PC-9 (cell line): ENCODE results near the gene PTH1R. TPM values are rescaled to one million over a fixed set of nuclear protein-coding genes. Genes with fewer than 3 reads are reported as not detected.

Experiments used
- BruUV-seq: library from RNA; stranded (reverse); fragments of 400-500 nt; replicated peaks from 2 replicates; lab custom pipeline; 2021; lab: Mats Ljungman, UMichigan
- CTCF ChIA-PET: fragments of 300-600 bp; sonication (Branson Sonifier 250); formaldehyde crosslinking; loops from one replicate; lab custom pipeline; 2022; ENCODE audit warnings: antibody characterized with exemption; lab: Charles Lee
- POLR2A ChIA-PET: fragments of 300-600 bp; sonication (Branson Sonifier 250); formaldehyde crosslinking; loops from one replicate; lab custom pipeline; 2022; ENCODE audit warnings: antibody characterized with exemption; ENCODE audit not compliant: unreplicated experiment; lab: Charles Lee
- DNase-seq, 2 experiments: peaks; one replicate each; pipeline versions ENCODE4 v3.0.0 to v3.0.0-alpha.2; 2015 to 2022; ENCODE audit warnings: mixed read lengths in 1 of 2
- H2AFZ ChIP-seq: fragments of 200-600 bp; sonication (generic); 2 replicates; pipeline ENCODE4 v1.8.1; 2017; ENCODE audit warnings: antibody characterized with exemption
- H3F3A ChIP-seq: fragments of 200-600 bp; sonication (generic); 2 replicates; pipeline ENCODE4 v1.8.1; 2017; ENCODE audit warnings: antibody characterized with exemption, mild to moderate bottlenecking, low read depth; ENCODE audit not compliant: insufficient read depth
- H3K27ac ChIP-seq: fragments of 200-600 bp; sonication (generic); 2 replicates; pipeline ENCODE4 v1.6.1; 2016; ENCODE audit warnings: mixed run types
- H3K27me3 ChIP-seq: fragments of 200-600 bp; sonication (generic); 2 replicates; pipeline ENCODE4 v1.6.1; 2016; ENCODE audit warnings: low read depth, mixed run types; ENCODE audit not compliant: insufficient read depth
- H3K36me3 ChIP-seq: fragments of 200-600 bp; sonication (generic); 2 replicates; pipeline ENCODE4 v1.6.1; 2016; ENCODE audit warnings: low read depth, mixed run types
- H3K4me1 ChIP-seq: fragments of 200-600 bp; sonication (generic); replicated peaks from 2 replicates; pipeline ENCODE4 v1.6.1; 2016; ENCODE audit warnings: mixed run types; ENCODE audit not compliant: insufficient read depth
- H3K4me2 ChIP-seq: fragments of 200-600 bp; sonication (generic); 2 replicates; pipeline ENCODE4 v1.6.1; 2017; ENCODE audit warnings: mixed run types
- H3K4me3 ChIP-seq: fragments of 200-600 bp; sonication (generic); 2 replicates; pipeline ENCODE4 v1.6.1; 2016; ENCODE audit warnings: mixed run types
- H3K79me2 ChIP-seq: fragments of 200-600 bp; sonication (generic); 2 replicates; pipeline ENCODE4 v1.6.1; 2017; ENCODE audit warnings: low read depth, mixed run types
- H3K9me2 ChIP-seq: fragments of 200-600 bp; sonication (generic); 2 replicates; pipeline ENCODE4 v1.8.1; 2017; ENCODE audit warnings: mild to moderate bottlenecking; ENCODE audit not compliant: insufficient read depth
- H3K9me3 ChIP-seq: fragments of 200-600 bp; sonication (generic); 2 replicates; pipeline ENCODE4 v1.8.1; 2016; ENCODE audit warnings: low read depth; ENCODE audit not compliant: insufficient read depth
- H4K20me1 ChIP-seq: fragments of 200-600 bp; sonication (generic); 2 replicates; pipeline ENCODE4 v1.8.1; 2017; ENCODE audit not compliant: insufficient read depth
- EZH2 ChIP-seq: fragments of 200-600 bp; sonication (generic); IDR thresholded peaks from 2 replicates; pipeline ENCODE4 v1.8.0; 2017; ENCODE audit warnings: antibody characterized with exemption, low read depth
- intact Hi-C: fragments of 100-400 bp; cut with micrococcal nuclease; formaldehyde crosslinking; loops from one replicate; pipeline ENCODE4 v1.10.0; 2022; ENCODE audit not compliant: unreplicated experiment
- total RNA-seq: library from RNA; stranded (reverse); gene quantifications from 2 replicates; pipeline ENCODE4 v1.2.3, GENCODE V29; 2021
- TF ChIP-seq, protein P1 (sequence below): fragments of 200-600 bp; sonication (generic); conservative IDR thresholded peaks from 2 replicates; pipeline ENCODE4 v1.6.1; 2017; ENCODE audit warnings: mixed run types, antibody characterized with exemption, mild to moderate bottlenecking, moderate library complexity

Gene PTH1R
- total RNA-seq, 1 experiment from 2014 or later = not detected

DNA sequence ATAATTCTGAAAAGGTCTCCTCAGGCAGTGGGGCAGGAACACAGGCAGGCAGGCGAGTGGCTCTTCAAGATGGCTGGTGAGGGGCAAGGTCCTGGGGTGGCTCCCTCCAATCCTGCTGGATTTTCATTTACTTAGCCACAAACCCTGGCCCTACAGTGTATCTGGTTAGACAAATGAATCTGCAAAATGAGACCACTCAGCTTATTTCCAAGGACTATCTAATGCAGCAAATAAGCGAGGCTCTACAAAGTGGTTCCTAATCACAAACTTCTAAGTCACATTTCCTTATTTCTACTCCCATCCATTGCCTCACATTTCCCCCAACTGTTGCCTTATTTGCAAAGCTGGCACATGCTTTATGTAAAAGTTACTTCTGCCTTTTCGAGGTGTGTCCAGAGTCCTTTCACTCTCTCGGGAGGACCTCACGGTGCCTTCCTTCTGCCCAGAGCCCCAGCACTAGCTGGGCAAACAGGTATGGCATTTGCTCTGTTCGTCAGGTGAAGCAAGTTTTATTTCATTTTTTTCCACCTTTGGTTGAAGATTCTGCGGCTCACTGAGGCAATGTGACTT, 58.6 kb downstream of the PTH1R start:
- Histone ChIP-seq H4K20me1 (peaks cover 6% of the 10 kb centered on the region), H3F3A (peaks cover 36% of the 10 kb centered on the region), H2AFZ (no peak overlapping the region), H3K27ac (peak overlapping the region; percentile 20; the same call in 1 of the 2 replicates), H3K9me3 (no peaks in the 10 kb centered on the region), H3K4me3 (no peak overlapping the region), H3K4me2 (peak overlapping the region; percentile 54), H3K9me2 (no peaks in the 10 kb centered on the region), H3K36me3 (no peaks in the 10 kb centered on the region), H3K27me3 (no peaks in the 10 kb centered on the region), H3K4me1 (peaks cover 55% of the 10 kb centered on the region), H3K79me2 (peaks cover 45% of the 10 kb centered on the region)
- TF ChIP-seq, protein P1, sequence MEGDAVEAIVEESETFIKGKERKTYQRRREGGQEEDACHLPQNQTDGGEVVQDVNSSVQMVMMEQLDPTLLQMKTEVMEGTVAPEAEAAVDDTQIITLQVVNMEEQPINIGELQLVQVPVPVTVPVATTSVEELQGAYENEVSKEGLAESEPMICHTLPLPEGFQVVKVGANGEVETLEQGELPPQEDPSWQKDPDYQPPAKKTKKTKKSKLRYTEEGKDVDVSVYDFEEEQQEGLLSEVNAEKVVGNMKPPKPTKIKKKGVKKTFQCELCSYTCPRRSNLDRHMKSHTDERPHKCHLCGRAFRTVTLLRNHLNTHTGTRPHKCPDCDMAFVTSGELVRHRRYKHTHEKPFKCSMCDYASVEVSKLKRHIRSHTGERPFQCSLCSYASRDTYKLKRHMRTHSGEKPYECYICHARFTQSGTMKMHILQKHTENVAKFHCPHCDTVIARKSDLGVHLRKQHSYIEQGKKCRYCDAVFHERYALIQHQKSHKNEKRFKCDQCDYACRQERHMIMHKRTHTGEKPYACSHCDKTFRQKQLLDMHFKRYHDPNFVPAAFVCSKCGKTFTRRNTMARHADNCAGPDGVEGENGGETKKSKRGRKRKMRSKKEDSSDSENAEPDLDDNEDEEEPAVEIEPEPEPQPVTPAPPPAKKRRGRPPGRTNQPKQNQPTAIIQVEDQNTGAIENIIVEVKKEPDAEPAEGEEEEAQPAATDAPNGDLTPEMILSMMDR = no peak
- no peak for TF ChIP-seq EZH2
- POLR2A ChIA-PET = interaction anchor here (0.5 to 1.3 kb wide), 6 partner anchors 12 to 598 kb away, joined by 3 to 15 read pairs (median 3); no protein-coding TSS in a partner anchor
- BruUV-seq = no TSS peak
- intact Hi-C loops = loop anchor here (1.0 kb wide), 3 partner anchors 7 to 43 kb away; partner anchors contain the start of gene NBEAL2
- CTCF ChIA-PET = interaction anchor here (1.8 to 2.0 kb wide), 2 partner anchors 11 to 46 kb away, joined by 11 to 12 read pairs; no protein-coding TSS in a partner anchor
- no peak for DNase-seq

DNA sequence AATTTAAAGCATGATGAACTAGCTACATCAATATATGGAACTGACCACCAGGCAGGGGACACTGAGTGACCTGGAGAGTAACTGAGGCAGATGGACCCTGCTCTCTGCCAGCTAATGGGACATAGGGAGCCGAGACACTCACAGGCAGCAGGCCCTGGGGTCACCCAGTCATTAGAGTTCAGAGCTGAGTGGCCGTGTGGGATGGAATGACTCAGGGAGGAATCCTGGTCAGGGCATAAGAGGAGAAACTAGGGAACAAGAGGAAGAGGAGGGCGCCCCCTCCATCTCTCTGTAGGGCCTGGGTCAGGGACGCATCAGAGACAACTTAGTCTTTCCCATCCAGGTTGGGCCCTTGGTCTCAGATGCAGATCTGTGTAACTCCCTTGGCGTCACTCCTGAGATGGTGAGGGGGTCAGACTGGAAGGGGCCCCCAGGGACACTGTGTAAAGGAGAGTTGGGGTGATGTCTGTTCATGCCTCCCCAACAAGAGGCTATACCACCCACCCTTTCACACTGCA, 59.3 kb downstream of the PTH1R start:
- Histone ChIP-seq H3K9me3 (no peaks in the 10 kb centered on the region), H3K27me3 (no peaks in the 10 kb centered on the region), H3K4me3 (no peak overlapping the region), H3K27ac (0 out of 2 replicates have a peak overlapping the region, but pooled peaks have one; percentile 20), H3K4me1 (peaks cover 48% of the 10 kb centered on the region), H3K79me2 (peaks cover 49% of the 10 kb centered on the region), H4K20me1 (no peaks in the 10 kb centered on the region; the same call in 1 of the 2 replicates), H3K4me2 (no peak overlapping the region), H3F3A (peaks cover 29% of the 10 kb centered on the region), H3K9me2 (no peaks in the 10 kb centered on the region), H2AFZ (no peak overlapping the region), H3K36me3 (no peaks in the 10 kb centered on the region)
- DNase-seq = no peak
- no TSS peak for BruUV-seq
- CTCF ChIA-PET = interaction anchor here (1.8 to 2.0 kb wide), 2 partner anchors 11 to 45 kb away, joined by 11 to 12 read pairs; no protein-coding TSS in a partner anchor
- POLR2A ChIA-PET = interaction anchor here (0.6 kb wide), 1 partner anchor 63 kb away, joined by 4 read pairs; no protein-coding TSS in a partner anchor
- intact Hi-C loops = no loop called here
- no peak for TF ChIP-seq EZH2
- TF ChIP-seq, protein P1 = no peak

GRCh38 chr3:46938118-46938517, 60.6 kb downstream of the PTH1R start:
- H3K36me3 ChIP-seq = no peaks in the 10 kb centered on the region
- CTCF ChIA-PET = interaction anchor here (0.5 to 0.7 kb wide), 3 partner anchors 14 to 373 kb away, joined by 3 to 6 read pairs (median 4); no protein-coding TSS in a partner anchor
- no peaks in the 10 kb centered on the region for H3K9me3 ChIP-seq
- DNase-seq = no peak
- no peak overlapping the region for H3K4me3 ChIP-seq
- H3K79me2 ChIP-seq = peaks cover 51% of the 10 kb centered on the region
- no peak overlapping the region for H3K27ac ChIP-seq
- no peaks in the 10 kb centered on the region; the same call in 1 of the 2 replicates for H4K20me1 ChIP-seq
- no peak overlapping the region for H3K4me2 ChIP-seq
- POLR2A ChIA-PET = no interaction called here
- intact Hi-C loops = no loop called here
- peaks cover 40% of the 10 kb centered on the region for H3K4me1 ChIP-seq
- H3K27me3 ChIP-seq = no peaks in the 10 kb centered on the region
- no peaks in the 10 kb centered on the region for H3K9me2 ChIP-seq
- TF ChIP-seq, protein P1 = no peak
- no peak for TF ChIP-seq EZH2
- peaks cover 16% of the 10 kb centered on the region; the same call in 1 of the 2 replicates for H3F3A ChIP-seq
- no peak overlapping the region for H2AFZ ChIP-seq
- no TSS peak for BruUV-seq
